HG02840 (cell line): ENCODE measurements around the gene RAB11B.
A peak's percentile ranks its signal among the peaks of the same experiment; 100 is the strongest.
"Not testable (repeated sequence)": the region's sequence is repeated elsewhere in the genome, so short reads cannot be mapped to it uniquely, and the experiment has no call there.

Source experiments
- ATAC-seq: cut with Tn5 transposase; IDR thresholded peaks from one replicate; pipeline ENCODE4 v1.9.1; 2021; ENCODE audit warnings: mild to moderate bottlenecking, moderate library complexity, moderate number of reproducible peaks; ENCODE audit not compliant: unreplicated experiment, low FRiP score

The RAB11B gene

DNA sequence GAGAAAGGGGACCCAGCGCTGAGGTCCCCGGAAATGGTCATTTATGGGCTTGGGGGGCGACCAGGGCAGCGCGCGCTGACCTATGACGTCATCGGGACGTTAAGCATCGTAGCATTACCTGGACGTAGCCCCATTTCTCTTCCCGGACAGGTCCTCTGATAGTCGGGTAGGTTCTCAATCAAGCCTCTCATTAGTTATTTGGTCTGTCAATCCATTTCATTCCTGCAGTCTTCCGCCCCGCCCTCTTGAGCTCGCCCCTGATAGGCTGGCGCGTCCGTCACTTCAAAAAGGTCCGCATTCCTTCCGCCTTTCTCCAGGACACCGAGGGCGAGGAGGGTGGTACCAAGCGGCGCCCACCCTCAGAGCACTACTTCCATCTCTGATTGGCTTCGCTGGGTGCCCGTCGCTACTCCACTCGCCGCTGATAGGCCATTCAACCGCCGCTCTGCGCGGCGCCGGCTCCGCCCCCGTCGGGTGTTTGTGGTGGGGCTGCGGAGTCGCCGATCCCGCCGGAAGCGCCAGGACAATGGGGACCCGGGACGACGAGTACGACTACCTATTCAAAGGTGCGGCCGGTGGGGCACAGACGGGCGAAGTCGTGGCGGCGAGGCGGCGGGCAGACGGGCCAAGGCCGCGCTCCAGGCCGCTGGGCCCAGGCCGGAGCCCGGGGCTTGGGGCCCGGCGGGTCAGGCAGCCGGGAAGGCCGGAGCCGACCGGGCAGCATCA is at the start of gene RAB11B:
Gene RAB11B (plus strand): TSS at position 470 of the 726 bp plus-strand sequence. CDS start 57 bp downstream, at position 527.
- peak; percentile 92 for ATAC-seq

DNA sequence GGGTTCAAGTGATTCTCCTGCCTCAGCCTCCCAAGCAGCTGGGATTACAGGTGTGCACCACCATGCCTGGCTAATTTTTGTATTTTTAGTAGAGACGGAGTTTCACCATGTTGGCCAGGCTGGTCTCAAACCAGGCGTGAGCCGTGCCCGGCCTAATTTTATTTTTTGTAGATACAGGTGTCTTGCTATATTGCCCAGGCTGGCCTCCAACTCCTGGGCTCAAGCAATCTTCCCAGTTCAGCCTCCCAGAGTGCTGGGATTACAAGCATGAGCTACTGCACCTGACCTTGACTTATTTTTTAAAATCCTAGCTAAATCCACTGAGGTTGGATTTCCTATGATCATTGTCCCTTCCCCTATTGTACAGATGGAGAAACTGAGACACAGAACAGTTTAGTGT is 48.7 kb upstream of the RAB11B start:
- not testable (repeated sequence) for ATAC-seq

DNA sequence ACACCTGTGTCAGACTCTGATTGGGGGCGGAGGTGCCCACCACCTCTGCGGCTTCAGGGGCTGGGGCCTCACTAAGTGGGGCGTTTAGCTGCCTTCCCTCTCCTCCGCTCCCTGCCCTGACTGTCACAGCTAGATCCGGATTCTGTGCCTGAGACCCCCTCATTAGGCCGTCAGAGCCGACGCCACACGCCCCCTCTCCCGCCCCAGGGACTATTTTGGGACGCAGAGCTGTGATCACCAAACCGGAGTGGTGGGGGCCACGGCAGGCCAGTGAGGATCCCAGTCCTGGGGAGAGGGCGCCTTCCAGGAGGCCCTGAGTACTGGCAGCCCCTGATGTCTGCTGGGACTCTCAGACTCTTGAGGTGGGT is 47.9 kb upstream of the RAB11B start:
- ATAC-seq = no peak

DNA sequence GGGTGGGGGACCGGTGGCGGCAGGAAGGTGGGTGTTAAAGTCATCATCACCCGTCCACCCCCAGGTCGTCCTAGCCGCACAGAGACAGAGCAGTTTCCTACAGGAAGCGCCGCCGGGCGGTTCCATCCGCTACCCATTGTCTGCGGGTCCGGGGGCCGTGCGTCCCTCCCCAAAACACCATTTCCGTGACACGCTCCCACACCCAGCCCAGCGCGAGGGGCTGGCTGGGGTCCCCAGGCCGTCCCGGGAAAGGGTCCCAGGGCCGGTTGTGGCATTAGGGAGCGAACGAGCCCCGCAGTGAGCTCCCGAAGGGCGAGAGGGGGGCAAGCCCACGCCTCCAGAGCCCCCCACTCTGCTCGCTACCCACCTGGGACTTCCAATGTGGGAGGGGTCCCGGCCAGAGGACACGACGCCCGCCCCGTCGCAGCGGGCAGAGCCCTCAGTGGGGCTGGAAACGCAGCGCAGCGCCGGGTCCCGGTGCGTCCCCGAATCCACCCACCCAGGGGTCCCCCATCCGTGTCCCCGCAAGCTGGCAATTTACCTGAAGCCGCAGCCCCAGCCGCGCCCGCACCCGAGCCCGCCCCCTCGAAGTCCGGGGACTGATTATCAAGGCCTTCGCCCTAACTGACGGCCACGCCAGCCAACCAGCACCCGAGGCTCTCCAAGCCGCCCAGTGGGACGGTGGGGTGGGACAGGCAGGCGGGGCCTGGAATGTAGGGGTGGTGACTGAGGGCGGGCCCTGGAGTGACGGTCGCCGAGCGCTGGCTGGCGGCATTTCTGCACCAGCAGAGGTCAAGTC is 47.3 kb upstream of the RAB11B start, which contains the start of gene KANK3:
Gene KANK3 (minus strand): TSS at position 579 of the 799 bp plus-strand sequence. CDS start 5,434 bp downstream, outside the sequence.
- ATAC-seq = no peak

GRCh38 chr19:8343483-8343844 is 46.7 kb upstream of the RAB11B start:
- no peak for ATAC-seq

DNA sequence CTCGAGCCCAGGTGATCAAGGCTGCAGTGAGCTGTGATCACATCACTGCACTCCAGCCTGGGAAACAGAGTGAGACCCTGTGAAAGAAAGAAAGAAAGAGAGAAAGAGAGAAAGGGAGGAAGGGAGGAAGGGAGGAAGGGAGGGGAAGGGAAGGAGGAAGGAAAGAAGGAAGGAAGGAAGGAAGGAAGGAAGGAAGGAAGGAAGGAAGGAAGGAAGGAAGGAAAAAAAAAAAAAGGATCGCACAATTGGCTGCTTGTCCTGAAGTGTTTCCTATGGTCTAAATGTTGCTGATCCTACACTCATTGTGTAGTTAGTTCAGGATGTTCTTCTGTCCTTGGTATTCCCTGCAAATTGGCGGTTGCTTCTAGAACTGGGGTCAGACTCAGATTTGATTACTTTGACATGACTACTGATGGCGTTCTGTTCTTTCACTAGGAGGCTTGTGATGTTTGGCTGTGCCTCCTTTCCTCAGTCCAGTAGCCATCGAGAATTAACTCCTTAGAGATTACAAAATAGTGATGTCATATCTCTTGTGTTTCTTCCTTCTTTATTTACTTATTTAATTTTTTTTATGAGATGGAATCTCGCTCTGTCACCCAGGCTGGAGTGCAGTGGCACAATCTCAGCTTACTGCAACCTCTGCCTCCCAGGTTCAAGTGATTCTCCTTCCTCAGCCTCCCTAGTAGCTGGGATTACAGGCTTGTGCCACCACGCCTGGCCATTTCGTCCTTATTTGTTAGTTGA is 40.4 kb upstream of the RAB11B start:
- ATAC-seq = not testable (repeated sequence)

DNA sequence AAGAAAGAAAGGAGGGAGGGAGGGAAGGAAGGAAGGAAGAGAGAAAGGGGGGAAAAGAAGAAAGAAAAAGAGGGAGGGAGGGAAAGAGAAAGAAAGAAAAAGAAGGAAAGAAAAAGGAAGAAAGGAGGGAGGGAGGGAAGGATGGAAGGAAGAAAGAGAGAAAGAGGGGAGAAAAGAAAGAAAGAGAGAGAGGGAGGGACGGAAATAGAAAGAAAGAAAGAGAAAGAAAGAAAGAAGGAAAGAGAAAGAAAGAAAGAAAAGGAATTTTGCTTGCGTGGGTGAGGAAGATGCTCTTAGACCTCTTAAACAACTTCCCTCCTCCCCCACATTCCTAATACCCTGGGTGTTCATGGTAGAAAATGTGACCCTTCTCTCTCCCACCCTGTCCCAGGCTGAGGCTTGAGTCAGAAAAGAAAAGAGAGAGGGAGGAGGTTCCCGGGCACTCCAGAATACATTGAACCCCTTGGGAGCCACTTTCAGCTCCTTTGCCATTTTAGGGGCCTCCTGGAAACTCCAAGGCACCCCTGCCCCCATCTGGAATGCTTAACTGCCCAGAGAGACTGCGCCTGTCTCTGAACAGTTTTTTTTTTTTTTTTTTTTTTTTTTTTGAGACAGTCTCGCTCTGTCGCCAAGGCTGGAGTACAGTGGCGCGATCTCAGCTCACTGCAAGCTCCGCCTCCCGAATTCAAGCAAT is 37.9 kb upstream of the RAB11B start:
- no peak for ATAC-seq

GRCh38 chr19:8352845-8353244 is 37.3 kb upstream of the RAB11B start:
- not testable (repeated sequence) for ATAC-seq

GRCh38 chr19:8355631-8356402 is 34.3 kb upstream of the RAB11B start:
- ATAC-seq = no peak

GRCh38 chr19:8357007-8357521 is 33.1 kb upstream of the RAB11B start:
- no peak for ATAC-seq

DNA sequence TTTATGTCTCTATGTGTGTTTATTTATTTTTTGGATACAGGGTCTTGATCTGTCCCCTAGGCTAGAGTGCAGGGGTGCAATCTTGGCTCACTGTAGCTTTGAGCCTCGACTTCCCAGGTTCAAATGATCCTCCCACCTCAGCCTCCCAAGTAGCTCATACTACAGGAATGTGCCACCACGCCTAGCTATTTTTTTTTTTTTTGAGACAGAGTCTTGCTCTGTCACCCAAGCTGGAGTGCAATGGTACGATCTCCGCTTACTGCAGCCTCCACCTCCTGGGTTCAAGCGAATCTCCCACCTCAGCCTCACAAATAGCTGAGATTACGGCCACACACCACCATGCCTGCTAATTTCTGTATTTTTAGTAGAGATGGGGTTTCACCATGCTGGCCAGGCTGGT is 31.2 kb upstream of the RAB11B start:
- no peak for ATAC-seq

DNA sequence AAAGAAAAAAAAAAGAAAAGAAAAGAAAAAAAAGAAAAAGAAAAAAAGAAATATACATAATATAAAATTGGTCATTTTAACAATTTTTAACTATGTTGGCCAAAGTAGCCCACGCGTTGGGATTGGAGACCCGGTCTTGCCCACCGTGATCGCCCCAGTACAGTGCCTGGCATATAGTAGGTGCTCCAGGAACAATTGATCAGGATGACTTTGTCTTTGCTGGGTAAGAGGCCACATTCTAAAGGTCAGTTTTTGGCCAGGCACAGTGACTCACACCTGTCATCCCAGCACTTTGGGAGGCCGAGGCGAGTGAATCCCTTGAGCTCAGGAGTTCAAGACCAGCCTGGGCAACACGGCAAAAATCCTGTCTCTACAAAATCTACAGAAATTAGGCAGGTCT is 30.0 kb upstream of the RAB11B start:
- no peak for ATAC-seq

DNA sequence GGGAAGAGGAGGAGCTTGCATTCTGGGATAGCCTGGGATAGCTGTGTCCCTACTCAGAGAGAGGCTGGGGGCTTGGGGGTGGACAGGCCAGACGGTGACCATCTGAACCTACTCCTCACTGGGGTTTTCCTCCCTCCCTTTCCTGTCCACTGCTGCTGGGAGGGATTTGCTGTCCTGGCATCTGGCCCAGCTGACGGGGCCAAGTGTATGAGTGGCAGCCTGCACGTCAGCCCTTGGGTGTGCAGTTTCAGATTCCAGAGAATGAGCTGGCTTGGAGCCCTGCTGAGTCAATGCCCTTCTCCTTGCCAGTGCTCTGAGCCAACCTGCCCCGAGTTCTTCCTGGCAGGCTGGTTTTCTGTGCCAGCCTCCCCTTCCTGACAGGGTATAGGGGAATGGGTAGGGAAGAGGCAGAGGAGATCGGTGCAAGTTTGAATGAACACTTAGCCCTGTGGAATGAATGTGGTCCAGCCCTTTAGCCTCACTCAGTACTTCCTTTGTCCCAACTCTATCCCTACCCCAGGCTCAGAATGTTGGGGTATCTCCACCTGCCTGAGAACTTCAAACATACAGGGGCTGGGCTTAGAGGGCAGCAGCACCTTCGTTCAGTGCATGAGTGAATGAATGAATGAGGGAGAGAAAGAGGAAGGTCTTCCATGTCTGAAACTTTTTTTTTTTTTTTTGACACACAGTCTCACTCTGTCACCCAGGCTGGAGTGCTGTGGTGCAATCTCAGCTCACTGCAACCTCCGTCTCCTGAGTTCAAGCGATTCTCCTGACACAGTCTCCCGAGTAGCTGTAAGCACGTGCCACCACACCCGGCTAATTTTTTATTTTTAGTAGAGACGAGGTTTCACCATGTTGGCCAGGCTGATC is 28.0 kb upstream of the RAB11B start:
- ATAC-seq = no peak

DNA sequence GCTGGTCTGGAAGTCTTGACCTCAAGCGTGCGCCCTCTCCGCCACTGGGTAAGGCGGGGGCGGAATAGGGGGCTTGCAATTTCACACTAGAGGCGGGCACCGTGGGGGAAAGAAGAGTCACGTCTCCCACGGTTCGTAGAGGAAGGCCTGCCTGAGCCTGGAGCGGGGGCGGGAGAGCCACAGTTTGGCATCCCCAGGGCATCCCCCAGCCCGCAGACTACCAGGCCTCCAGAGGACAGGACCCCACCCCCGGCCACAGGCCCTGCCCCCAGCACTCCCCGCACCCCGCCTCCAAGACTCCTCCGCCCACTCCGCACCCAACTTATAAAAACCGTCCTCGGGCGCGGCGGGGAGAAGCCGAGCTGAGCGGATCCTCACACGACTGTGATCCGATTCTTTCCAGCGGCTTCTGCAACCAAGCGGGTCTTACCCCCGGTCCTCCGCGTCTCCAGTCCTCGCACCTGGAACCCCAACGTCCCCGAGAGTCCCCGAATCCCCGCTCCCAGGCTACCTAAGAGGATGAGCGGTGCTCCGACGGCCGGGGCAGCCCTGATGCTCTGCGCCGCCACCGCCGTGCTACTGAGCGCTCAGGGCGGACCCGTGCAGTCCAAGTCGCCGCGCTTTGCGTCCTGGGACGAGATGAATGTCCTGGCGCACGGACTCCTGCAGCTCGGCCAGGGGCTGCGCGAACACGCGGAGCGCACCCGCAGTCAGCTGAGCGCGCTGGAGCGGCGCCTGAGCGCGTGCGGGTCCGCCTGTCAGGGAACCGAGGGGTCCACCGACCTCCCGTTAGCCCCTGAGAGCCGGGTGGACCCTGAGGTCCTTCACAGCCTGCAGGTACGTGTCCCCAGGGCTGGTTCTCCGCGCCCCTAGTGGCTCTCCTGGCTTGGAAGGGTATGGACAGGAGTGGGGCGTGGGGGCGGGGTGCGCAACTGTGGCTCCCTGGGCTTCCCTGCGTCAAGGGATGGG is 26.1 kb upstream of the RAB11B start, which contains the start of gene ANGPTL4:
Gene ANGPTL4 (plus strand): TSS at position 353 of the 969 bp plus-strand sequence. CDS start 167 bp downstream, at position 520.
- no peak for ATAC-seq

DNA sequence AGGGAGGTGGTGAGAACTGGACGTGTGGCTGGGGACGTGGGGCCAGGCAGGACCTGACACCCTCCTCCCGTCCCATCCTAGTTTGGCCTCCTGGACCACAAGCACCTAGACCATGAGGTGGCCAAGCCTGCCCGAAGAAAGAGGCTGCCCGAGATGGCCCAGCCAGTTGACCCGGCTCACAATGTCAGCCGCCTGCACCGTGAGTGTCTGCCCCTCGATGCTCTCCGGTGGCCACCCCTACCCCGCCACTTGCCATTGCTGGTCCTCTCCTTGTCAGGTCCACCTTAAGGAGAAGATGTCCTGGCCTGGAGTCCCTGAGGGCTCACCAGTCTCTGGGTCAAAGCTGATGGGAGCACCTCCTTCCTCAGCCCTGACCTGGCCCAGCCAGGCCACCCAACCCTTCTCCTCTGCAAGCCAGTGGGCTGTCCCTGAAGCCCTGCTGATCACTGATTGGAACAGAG is 24.0 kb upstream of the RAB11B start:
- ATAC-seq = no peak

GRCh38 chr19:8366961-8367326 is 23.2 kb upstream of the RAB11B start:
- ATAC-seq = no peak

GRCh38 chr19:8367327-8368001 is 22.7 kb upstream of the RAB11B start:
- no peak for ATAC-seq
